ENCODE results near the gene TEX2. TPM values are rescaled to one million over a fixed set of nuclear protein-coding genes. Genes with fewer than 3 reads are reported as not detected.

The TEX2 gene
- total RNA-seq, 4 donors from 2014 or later, result 29.9 to 59.2 (median 39.9) TPM

GRCh38 chr17:64304551-64304950, 41.5 kb upstream of the TEX2 start:
- no peak for DNase-seq (ENCODE audit: low spot score in 2 of 2)
- intact Hi-C loops (cut with DNase I; ENCODE audit: low total_unique reads), result no loop called here
- WGBS, 2 donors, result 76 to 85% methylated on average over 2 of the region's 2 CpGs
- no peak overlapping the region for H3K4me3 ChIP-seq (ENCODE audit: low read depth, poor library complexity, severe bottlenecking)
- TF ChIP-seq CTCF (IDR thresholded peaks at IDR 0.05), result no peak
- TF ChIP-seq POLR2A (IDR thresholded peaks at IDR 0.05), result no peak

GRCh38 chr17:64300699-64300965, 37.6 kb upstream of the TEX2 start:
- 67 to 83% methylated on average over 8 of the region's 8 CpGs for WGBS, 2 donors
- TF ChIP-seq POLR2A (IDR thresholded peaks at IDR 0.05) (no peak), CTCF (IDR thresholded peaks at IDR 0.05) (no peak)
- no peak overlapping the region for H3K4me3 ChIP-seq (ENCODE audit: low read depth, poor library complexity, severe bottlenecking)
- DNase-seq (ENCODE audit: low spot score in 2 of 2), result no peak
- intact Hi-C loops (cut with DNase I; ENCODE audit: low total_unique reads), result no loop called here

DNA sequence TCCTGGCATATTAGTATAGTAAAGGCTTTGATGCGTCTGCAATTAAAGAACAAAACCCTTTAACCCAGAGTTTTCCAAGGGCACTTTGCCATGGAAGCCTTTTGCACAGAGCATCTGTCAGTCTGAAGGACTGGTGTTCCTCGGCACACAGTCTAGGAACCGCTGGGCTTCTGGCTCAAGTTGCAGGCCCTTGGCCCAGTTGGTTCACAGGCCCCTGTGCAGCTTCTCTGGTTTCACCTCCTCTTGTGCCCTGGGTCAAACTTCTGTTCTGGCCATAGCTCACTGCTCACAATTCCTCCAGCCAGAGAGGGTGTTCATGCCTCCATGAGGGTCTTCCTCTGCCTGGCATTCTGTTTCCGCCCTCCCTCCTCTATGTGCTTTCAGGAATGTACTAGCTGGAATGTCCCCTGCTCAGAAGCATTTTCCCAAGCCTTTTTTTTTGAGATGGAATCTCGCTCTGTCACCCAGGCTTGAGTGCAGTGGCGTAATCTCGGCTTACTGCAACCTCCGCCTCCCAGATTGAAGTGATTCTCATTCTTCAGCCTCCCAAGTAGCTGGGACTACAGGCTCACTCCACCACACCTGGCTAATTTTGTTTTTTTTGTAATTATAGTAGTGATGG, 34.5 kb upstream of the TEX2 start:
- 94 to 98% methylated on average over 8 of the region's 8 CpGs for WGBS, 2 donors

GRCh38 chr17:64296246-64296645, 33.2 kb upstream of the TEX2 start:
- intact Hi-C loops (cut with DNase I; ENCODE audit: low total_unique reads), result no loop called here
- no peak overlapping the region for H3K4me3 ChIP-seq (ENCODE audit: low read depth, poor library complexity, severe bottlenecking)
- DNase-seq (ENCODE audit: low spot score in 2 of 2), result no peak
- TF ChIP-seq POLR2A (IDR thresholded peaks at IDR 0.05) (no peak), CTCF (IDR thresholded peaks at IDR 0.05) (no peak)
- 84 to 89% methylated on average over 5 of the region's 5 CpGs for WGBS, 2 donors

More for the DNA sequence above, 34.5 kb upstream of the TEX2 start:
- TF ChIP-seq CTCF (IDR thresholded peaks at IDR 0.05) (no peak), POLR2A (IDR thresholded peaks at IDR 0.05) (no peak)
- intact Hi-C loops (cut with DNase I; ENCODE audit: low total_unique reads), result no loop called here
- H3K4me3 ChIP-seq (ENCODE audit: low read depth, poor library complexity, severe bottlenecking), result no peak overlapping the region
- no peak for DNase-seq (ENCODE audit: low spot score in 2 of 2)

DNA sequence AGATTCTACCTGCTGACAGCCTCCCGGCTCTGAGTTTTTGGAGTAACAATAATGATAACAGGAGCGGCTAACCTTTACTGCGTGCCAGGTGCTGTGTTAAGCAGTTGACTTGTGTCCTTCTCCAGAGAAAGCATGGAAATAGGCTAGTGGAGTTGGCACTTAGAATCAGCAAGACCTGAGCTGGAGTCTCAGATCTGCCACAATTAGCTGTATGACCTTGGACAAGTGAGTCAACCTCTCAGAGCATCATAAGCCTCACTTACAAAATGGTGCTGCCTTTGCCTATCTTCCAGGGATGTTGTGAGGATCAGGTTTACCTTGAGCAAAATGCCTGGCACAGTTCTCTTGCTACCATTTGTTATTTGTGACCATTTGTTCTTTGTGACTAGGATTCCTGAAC, 32.1 kb upstream of the TEX2 start:
- DNase-seq (ENCODE audit: low spot score in 2 of 2), result no peak
- 98 to 100% methylated on average over 3 of the region's 3 CpGs for WGBS, 2 donors
- intact Hi-C loops (cut with DNase I; ENCODE audit: low total_unique reads), result no loop called here
- no peak overlapping the region for H3K4me3 ChIP-seq (ENCODE audit: low read depth, poor library complexity, severe bottlenecking)
- TF ChIP-seq POLR2A (IDR thresholded peaks at IDR 0.05) (no peak), CTCF (IDR thresholded peaks at IDR 0.05) (no peak)

DNA sequence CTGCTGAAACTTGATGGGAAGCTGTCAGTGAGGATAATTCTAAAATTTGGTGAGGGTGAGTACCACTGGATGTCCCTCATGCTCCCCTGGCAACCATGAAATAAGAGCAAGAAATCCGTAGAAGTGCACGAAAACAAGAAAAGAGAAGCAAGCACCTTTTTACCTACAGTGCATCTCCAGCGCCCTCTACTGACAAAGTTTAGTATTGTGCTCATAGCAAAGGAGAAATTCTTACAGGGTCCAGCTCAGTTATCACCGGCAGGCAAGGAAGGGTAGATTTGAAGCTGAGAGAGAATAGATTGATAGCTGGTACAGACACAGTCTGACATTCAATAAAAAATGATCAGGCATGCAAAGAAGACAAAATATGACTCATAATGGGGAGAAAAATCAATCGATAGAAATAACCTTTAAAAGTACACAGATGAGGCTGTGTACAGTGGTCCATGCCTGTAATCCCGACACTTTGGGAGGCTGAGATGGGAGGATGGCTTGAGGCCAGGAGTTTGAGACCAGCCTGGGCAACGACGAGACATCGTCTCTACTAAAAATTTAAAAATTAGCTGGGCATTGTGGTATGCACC, 28.3 kb upstream of the TEX2 start:
- DNase-seq (ENCODE audit: low spot score in 2 of 2), result no peak
- intact Hi-C loops (cut with DNase I; ENCODE audit: low total_unique reads), result no loop called here
- H3K4me3 ChIP-seq (ENCODE audit: low read depth, poor library complexity, severe bottlenecking), result no peak overlapping the region
- TF ChIP-seq CTCF (IDR thresholded peaks at IDR 0.05), result no peak
- WGBS, 2 donors, result 78 to 85% methylated on average over 9 of the region's 9 CpGs
